Measurements from ENCODE around the gene C2orf78. TPM values are rescaled to one million over a fixed set of nuclear protein-coding genes. Genes with fewer than 3 reads are reported as not detected.
A peak's percentile ranks its signal among the peaks of the same experiment; 100 is the strongest.
"Not testable (repeated sequence)": the region's sequence is repeated elsewhere in the genome, so short reads cannot be mapped to it uniquely, and the experiment has no call there.

Gene C2orf78
- total RNA-seq, 1 donor from 2014 or later = not detected

DNA sequence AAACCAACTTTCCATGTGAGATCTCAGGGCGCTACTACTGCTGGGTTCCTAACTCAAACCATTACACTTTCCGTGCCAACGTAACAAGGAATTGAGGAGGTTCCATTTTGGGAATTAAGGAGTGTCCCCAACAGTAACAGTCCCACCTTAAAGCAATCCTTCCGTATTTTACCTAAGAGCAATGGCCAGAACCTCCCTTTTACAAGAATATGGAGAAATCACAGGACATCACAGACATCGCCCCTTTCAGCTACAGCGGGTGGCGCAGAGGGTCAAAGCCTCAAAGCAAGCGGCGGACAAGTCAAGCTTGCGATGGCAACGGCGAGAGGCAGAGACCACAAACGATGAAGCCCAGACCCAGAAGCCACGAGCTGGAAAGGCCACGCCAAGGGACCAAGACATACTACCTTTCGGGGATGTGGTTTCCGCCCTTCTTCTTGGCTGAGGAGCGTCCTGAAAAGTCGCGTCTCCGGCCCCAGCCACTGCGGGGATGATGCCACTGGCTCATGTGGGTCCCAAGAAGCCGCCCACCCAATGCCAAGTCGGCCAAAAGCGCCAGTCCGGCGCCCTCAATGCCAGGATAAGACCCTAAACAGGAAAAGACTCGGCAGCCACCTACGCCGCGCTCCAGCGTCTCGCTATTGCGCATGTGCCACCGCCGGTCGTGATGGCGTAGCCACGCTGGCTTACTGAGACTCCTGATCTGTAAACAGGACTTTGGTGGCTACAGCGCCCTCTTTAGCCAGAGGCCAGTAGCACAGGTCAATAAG is 4.3 kb upstream of the C2orf78 start, which contains the start of gene DUSP11:
Gene DUSP11, minus strand, starts transcription at position 637 of the 770 bp plus-strand sequence. Its CDS starts 129 bp downstream, at position 508.
- peaks cover 15% of the 10 kb centered on the region for H3K36me3 Mint-ChIP-seq (ENCODE audit: unreplicated experiment)

DNA sequence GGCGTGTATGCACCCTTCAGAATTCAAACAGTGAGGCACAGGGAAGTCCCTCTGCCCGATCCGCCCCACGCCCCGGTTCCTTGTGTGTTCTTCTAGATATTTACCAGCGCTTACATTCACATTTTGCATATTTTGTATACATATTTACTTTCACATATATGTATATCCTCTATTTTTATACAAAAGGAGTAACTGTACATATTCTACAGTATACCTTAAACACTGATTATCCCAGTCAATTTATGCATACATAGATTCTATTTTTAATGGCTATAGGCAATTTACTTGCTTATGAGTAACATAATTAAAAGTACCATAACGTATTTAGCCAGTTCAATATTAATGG is 3.8 kb upstream of the C2orf78 start:
- Mint-ChIP-seq H3K4me3 (ENCODE audit: unreplicated experiment) (peak overlapping the region; percentile 99), H3K9me3 (ENCODE audit: unreplicated experiment) (no peaks in the 10 kb centered on the region), H3K27ac (ENCODE audit: unreplicated experiment) (no peak overlapping the region), H3K27me3 (ENCODE audit: unreplicated experiment) (no peaks in the 10 kb centered on the region), H3K4me1 (ENCODE audit: unreplicated experiment) (peaks cover 20% of the 10 kb centered on the region), H3K36me3 (ENCODE audit: unreplicated experiment) (peaks cover 11% of the 10 kb centered on the region)
- no peak for DNase-seq (ENCODE audit: extremely low spot score, unreplicated experiment)
- TF ChIP-seq, protein P1, sequence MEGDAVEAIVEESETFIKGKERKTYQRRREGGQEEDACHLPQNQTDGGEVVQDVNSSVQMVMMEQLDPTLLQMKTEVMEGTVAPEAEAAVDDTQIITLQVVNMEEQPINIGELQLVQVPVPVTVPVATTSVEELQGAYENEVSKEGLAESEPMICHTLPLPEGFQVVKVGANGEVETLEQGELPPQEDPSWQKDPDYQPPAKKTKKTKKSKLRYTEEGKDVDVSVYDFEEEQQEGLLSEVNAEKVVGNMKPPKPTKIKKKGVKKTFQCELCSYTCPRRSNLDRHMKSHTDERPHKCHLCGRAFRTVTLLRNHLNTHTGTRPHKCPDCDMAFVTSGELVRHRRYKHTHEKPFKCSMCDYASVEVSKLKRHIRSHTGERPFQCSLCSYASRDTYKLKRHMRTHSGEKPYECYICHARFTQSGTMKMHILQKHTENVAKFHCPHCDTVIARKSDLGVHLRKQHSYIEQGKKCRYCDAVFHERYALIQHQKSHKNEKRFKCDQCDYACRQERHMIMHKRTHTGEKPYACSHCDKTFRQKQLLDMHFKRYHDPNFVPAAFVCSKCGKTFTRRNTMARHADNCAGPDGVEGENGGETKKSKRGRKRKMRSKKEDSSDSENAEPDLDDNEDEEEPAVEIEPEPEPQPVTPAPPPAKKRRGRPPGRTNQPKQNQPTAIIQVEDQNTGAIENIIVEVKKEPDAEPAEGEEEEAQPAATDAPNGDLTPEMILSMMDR (IDR thresholded peaks at IDR 0.05) = no peak

More for the DNA sequence above, 4.3 kb upstream of the C2orf78 start, which contains the start of gene DUSP11:
- TF ChIP-seq, protein P1 (IDR thresholded peaks at IDR 0.05) = peak; percentile 91
- peak within 1 kb of the TSS; percentile 98 for H3K27ac Mint-ChIP-seq (ENCODE audit: unreplicated experiment)
- H3K9me3 Mint-ChIP-seq (ENCODE audit: unreplicated experiment) = no peaks in the 10 kb centered on the region
- peak; percentile 97 for DNase-seq (ENCODE audit: extremely low spot score, unreplicated experiment)
- peaks cover 20% of the 10 kb centered on the region for H3K4me1 Mint-ChIP-seq (ENCODE audit: unreplicated experiment)
- H3K27me3 Mint-ChIP-seq (ENCODE audit: unreplicated experiment) = no peaks in the 10 kb centered on the region
- peak within 1 kb of the TSS; percentile 99 for H3K4me3 Mint-ChIP-seq (ENCODE audit: unreplicated experiment)

DNA sequence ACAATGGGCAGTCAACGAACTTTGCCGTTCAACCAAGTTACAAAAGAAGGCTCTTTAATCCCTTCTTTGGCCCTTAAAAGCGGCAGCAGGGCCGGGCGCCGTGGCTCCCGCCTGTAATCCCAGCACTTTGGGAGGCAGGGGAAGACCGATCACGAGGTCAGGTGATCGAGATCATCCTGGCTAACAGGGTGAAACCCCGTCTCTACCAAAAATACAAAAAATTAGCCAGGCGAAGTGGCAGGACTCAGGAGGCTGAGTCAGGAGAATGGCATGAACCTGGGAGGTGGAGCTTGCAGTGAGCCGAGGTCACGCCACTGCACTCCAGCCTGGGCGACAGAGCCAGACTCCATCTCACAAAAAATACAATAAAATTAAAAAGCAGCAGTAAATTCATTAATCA is 581 bp upstream of the C2orf78 start:
- H3K27ac Mint-ChIP-seq (ENCODE audit: unreplicated experiment); H3K4me1 Mint-ChIP-seq (ENCODE audit: unreplicated experiment); DNase-seq (ENCODE audit: extremely low spot score, unreplicated experiment); H3K9me3 Mint-ChIP-seq (ENCODE audit: unreplicated experiment); H3K36me3 Mint-ChIP-seq (ENCODE audit: unreplicated experiment); H3K27me3 Mint-ChIP-seq (ENCODE audit: unreplicated experiment); H3K4me3 Mint-ChIP-seq (ENCODE audit: unreplicated experiment): not testable (repeated sequence)

DNA sequence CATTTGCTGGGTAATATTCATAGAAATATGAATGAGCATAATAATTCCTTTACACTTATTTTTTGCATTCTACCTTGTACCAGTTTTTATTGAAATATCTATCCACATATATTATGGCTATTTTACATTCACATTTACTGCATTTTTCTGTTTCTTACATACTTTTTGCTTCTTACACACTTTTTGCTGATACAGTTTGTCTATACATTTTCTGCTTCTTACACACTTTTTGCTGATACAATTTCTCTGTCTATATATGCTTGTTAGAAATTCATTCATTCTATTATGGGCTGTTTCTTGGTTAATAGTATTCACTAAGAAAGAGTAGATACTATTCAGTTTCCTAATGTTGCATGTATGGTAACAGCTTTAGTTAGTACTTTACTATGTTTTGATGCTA is 27.9 kb downstream of the C2orf78 start:
- H3K36me3 Mint-ChIP-seq (ENCODE audit: unreplicated experiment) = no peaks in the 10 kb centered on the region
- H3K27ac Mint-ChIP-seq (ENCODE audit: unreplicated experiment) = no peak overlapping the region
- H3K9me3 Mint-ChIP-seq (ENCODE audit: unreplicated experiment) = no peaks in the 10 kb centered on the region
- no peak for DNase-seq (ENCODE audit: extremely low spot score, unreplicated experiment)
- H3K4me3 Mint-ChIP-seq (ENCODE audit: unreplicated experiment) = no peak overlapping the region
- H3K4me1 Mint-ChIP-seq (ENCODE audit: unreplicated experiment) = no peaks in the 10 kb centered on the region
- H3K27me3 Mint-ChIP-seq (ENCODE audit: unreplicated experiment) = peaks cover 49% of the 10 kb centered on the region
- TF ChIP-seq, protein P1 (IDR thresholded peaks at IDR 0.05) = no peak

DNA sequence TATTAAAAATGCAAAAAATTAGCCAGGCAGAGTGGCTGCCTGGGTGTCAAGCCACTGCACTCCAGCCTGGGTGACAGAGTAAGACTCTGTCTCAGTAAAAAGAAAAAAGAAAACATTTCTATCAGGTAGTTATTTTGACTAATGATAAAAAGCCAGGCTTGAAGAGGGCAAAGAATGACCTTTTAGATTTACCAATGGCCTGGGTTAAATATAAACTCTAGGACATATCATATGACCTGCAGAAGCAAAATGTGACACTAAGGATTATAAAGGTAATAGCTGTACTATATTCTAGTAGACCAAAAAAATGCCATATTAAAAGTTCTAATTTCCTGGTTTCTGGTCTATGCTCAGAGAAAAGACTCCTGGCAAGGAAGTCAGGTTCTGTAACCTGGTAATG is 28.7 kb downstream of the C2orf78 start:
- TF ChIP-seq, protein P1 (IDR thresholded peaks at IDR 0.05) = no peak
- DNase-seq (ENCODE audit: extremely low spot score, unreplicated experiment) = no peak
- Mint-ChIP-seq H3K4me3 (ENCODE audit: unreplicated experiment) (no peak overlapping the region), H3K27me3 (ENCODE audit: unreplicated experiment) (peaks cover 49% of the 10 kb centered on the region), H3K9me3 (ENCODE audit: unreplicated experiment) (no peaks in the 10 kb centered on the region), H3K36me3 (ENCODE audit: unreplicated experiment) (no peaks in the 10 kb centered on the region), H3K4me1 (ENCODE audit: unreplicated experiment) (no peaks in the 10 kb centered on the region), H3K27ac (ENCODE audit: unreplicated experiment) (no peak overlapping the region)

All from osteocyte (in vitro differentiated cells).